ENCODE results near the gene SEPSECS.

DNA sequence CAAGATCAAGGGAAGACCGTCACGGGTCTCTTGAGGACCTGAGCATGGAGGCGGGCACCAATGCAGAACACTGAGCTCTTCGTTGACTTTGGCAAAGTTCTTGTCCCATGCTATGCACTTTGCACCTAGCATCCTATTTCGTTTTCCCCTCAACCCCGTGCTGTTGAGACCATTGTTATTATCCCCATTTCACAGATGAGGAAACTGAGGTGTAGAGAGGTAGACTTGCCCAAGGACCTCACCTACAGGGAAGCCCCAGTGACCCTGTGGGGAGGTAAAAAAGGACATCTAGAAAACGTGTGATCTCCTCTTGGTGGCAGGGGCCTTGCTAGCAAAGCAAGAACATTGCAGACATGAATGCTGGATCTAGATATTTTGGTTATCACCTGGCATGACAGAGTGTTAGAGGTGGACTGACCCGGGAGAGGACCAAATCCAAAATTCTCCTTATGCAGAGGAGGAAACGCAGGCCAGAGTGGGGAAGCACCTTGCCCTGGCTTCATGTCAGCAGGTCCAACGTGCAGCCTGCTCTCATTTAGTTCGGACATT is 48.5 kb downstream of the SEPSECS start:
- TF ChIP-seq POLR2A (IDR thresholded peaks at IDR 0.05), result no peak
- TF ChIP-seq, protein P1, sequence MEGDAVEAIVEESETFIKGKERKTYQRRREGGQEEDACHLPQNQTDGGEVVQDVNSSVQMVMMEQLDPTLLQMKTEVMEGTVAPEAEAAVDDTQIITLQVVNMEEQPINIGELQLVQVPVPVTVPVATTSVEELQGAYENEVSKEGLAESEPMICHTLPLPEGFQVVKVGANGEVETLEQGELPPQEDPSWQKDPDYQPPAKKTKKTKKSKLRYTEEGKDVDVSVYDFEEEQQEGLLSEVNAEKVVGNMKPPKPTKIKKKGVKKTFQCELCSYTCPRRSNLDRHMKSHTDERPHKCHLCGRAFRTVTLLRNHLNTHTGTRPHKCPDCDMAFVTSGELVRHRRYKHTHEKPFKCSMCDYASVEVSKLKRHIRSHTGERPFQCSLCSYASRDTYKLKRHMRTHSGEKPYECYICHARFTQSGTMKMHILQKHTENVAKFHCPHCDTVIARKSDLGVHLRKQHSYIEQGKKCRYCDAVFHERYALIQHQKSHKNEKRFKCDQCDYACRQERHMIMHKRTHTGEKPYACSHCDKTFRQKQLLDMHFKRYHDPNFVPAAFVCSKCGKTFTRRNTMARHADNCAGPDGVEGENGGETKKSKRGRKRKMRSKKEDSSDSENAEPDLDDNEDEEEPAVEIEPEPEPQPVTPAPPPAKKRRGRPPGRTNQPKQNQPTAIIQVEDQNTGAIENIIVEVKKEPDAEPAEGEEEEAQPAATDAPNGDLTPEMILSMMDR (IDR thresholded peaks at IDR 0.05), result no peak

Measured in lower leg skin (tissue), 3 donors.